Sigmoid colon (tissue), 4 donors: ENCODE results near the gene SRSF8.

ENCODE experiments used
- CTCF ChIP-seq, 4 experiments: fragments of 450-650 bp in 3 of 4; fragments of 200-600 bp in 1 of 4; IDR thresholded peaks; one replicate each; pipeline ENCODE4 v1.5.1; 2016 to 2019; ENCODE audit warnings: antibody characterized with exemption in 4 of 4, mild to moderate bottlenecking in 3 of 4, moderate library complexity in 2 of 4
- POLR2A ChIP-seq, 2 donors: fragments of 450-650 bp; IDR thresholded peaks; one replicate each; pipeline ENCODE4 v1.6.1; 2016; ENCODE audit warnings: antibody characterized with exemption in 2 of 2, mild to moderate bottlenecking in 2 of 2, moderate library complexity in 2 of 2
- POLR2AphosphoS5 ChIP-seq, 4 donors: sonication (generic); formaldehyde crosslinking; IDR thresholded peaks; one replicate each; pipeline ENCODE4 v1.6.1; 2017; ENCODE audit warnings: antibody characterized with exemption in 4 of 4

GRCh38 chr11:95086836-95087570 is 20.3 kb downstream of the SRSF8 start:
- TF ChIP-seq CTCF (IDR thresholded peaks at IDR 0.05), result no peak
- TF ChIP-seq POLR2AphosphoS5 (IDR thresholded peaks at IDR 0.05), result no peak
- TF ChIP-seq POLR2A (IDR thresholded peaks at IDR 0.05), result no peak
